T-helper 1 cell treated with Interleukin-12 subunit alpha and Interleukin-12 subunit beta and Interleukin-4 antibody, amounts not matched to agents 30 μg/mL and 1 μg/mL, for 36 hours (primary cell): ENCODE data around the gene PPP2R5D.
"Not testable (repeated sequence)": the region's sequence is repeated elsewhere in the genome, so short reads cannot be mapped to it uniquely, and the experiment has no call there.

Experiments used
- H3K27ac Mint-ChIP-seq: one replicate; pipeline ENCODE4 v1.8.0; 2021; ENCODE audit warnings: mild to moderate bottlenecking, mixed read lengths
- H3K27me3 Mint-ChIP-seq: one replicate; pipeline ENCODE4 v1.8.0; 2021; ENCODE audit warnings: low read depth, mixed read lengths
- H3K36me3 Mint-ChIP-seq: one replicate; pipeline ENCODE4 v1.8.0; 2021; ENCODE audit warnings: low read depth, mixed read lengths
- H3K4me1 Mint-ChIP-seq: one replicate; pipeline ENCODE4 v1.8.0; 2021; ENCODE audit warnings: low read depth, mixed read lengths
- H3K4me3 Mint-ChIP-seq: one replicate; pipeline ENCODE4 v1.8.0; 2021; ENCODE audit warnings: mild to moderate bottlenecking, moderate library complexity, mixed read lengths
- H3K9me3 Mint-ChIP-seq: one replicate; pipeline ENCODE4 v1.8.0; 2021; ENCODE audit warnings: mixed read lengths

Gene PPP2R5D

DNA sequence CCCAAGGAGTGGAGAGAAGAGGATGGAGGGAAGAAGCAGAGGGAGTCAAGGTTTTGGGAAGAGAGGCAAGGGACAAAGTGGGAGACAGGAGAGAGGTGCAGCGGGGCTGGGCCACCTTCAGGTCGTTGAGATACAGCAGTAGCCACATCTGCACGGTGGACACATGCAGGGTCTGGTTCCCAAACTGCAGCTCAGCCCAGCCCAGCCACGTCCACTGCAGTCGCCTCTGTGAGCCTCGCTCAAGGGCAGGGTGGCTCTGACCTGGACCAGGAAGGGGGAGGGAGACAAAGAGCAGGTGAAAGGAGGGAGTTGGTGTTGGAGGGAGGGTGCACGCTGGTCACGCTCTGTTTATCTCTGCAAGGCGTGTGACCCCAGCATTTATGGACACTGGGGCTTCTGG, 54.4 kb downstream of the PPP2R5D start:
- H3K27me3 Mint-ChIP-seq, result no peaks in the 10 kb centered on the region
- H3K36me3 Mint-ChIP-seq, result peaks cover 25% of the 10 kb centered on the region
- H3K4me1 Mint-ChIP-seq, result no peaks in the 10 kb centered on the region
- no peak overlapping the region for H3K27ac Mint-ChIP-seq
- no peaks in the 10 kb centered on the region for H3K9me3 Mint-ChIP-seq
- H3K4me3 Mint-ChIP-seq, result no peak overlapping the region

GRCh38 chr6:43040542-43041257, 56.3 kb downstream of the PPP2R5D start:
- H3K36me3 Mint-ChIP-seq, result peaks cover 21% of the 10 kb centered on the region
- H3K4me1 Mint-ChIP-seq, result no peaks in the 10 kb centered on the region
- H3K9me3 Mint-ChIP-seq, result no peaks in the 10 kb centered on the region
- H3K27me3 Mint-ChIP-seq, result no peaks in the 10 kb centered on the region
- H3K27ac Mint-ChIP-seq, result no peak overlapping the region
- no peak overlapping the region for H3K4me3 Mint-ChIP-seq

GRCh38 chr6:43041475-43041874, 57.1 kb downstream of the PPP2R5D start:
- H3K27me3 Mint-ChIP-seq, H3K9me3 Mint-ChIP-seq, H3K4me3 Mint-ChIP-seq, H3K4me1 Mint-ChIP-seq, H3K27ac Mint-ChIP-seq: not testable (repeated sequence)
- peaks cover 19% of the 10 kb centered on the region for H3K36me3 Mint-ChIP-seq

- H3K4me3 Mint-ChIP-seq, result no peak overlapping the region
- peaks cover 1% of the 10 kb centered on the region for H3K4me1 Mint-ChIP-seq
- H3K9me3 Mint-ChIP-seq, result no peaks in the 10 kb centered on the region
- no peaks in the 10 kb centered on the region for H3K27me3 Mint-ChIP-seq
- no peak overlapping the region for H3K27ac Mint-ChIP-seq
- H3K36me3 Mint-ChIP-seq, result peaks cover 13% of the 10 kb centered on the region
These were observed 58.9 kb downstream of the PPP2R5D start for GRCh38 chr6:43043310-43043709.

DNA sequence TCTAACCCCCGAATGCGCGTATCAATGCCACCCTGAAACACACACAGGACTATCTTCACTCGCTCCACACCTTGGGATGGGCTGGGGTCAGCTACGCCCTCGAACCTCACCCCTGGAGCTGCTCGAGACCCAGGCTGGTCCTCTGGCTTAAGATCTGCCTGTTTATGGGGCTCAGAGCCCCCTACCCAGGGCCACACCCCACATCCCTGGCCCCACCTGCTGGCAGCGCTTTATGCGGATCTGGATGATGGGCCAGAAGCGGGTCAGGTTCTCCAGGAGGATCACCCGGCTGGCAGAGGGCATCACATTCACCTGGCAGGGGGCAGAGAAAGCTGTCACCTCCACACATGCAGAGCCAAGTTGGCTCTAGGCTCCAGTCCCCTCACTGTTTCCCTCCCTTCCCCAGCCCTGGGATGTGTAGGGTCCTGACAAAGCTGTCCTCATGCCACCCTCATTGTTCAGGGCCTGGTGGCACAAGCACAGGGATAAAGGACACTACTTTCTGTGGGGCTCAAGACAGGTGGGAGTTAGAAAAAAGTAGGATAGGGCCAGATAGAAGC, 61.1 kb downstream of the PPP2R5D start:
- Mint-ChIP-seq H3K36me3 (peaks cover 21% of the 10 kb centered on the region), H3K4me1 (peaks cover 4% of the 10 kb centered on the region), H3K27me3 (no peaks in the 10 kb centered on the region), H3K4me3 (no peak overlapping the region), H3K9me3 (no peaks in the 10 kb centered on the region), H3K27ac (no peak overlapping the region)

DNA sequence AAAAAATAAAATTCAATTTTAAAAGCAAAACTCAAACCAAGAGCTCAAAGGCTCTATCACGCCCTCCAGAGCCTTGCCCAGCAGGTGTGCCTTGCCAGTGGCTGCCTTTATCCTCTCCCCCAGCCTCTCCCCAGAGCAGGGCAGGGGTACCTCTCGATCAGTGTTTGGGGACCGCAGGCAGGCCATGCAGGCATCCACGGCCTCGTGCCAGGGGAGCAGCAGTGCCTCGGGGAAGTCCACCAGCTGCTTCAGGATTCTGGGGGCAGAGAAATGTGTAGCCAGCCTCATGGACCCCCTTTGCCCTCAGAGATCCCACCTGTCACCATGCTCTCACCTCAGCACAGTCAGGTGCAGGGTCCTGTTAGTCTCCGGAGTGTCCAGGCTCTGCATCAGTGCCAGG, 63.6 kb downstream of the PPP2R5D start:
- Mint-ChIP-seq H3K4me1 (peaks cover 17% of the 10 kb centered on the region), H3K9me3 (no peaks in the 10 kb centered on the region), H3K4me3 (no peak overlapping the region), H3K27ac (no peak overlapping the region), H3K27me3 (no peaks in the 10 kb centered on the region), H3K36me3 (peaks cover 21% of the 10 kb centered on the region)

GRCh38 chr6:43050981-43051380, 66.6 kb downstream of the PPP2R5D start:
- Mint-ChIP-seq H3K36me3 (peaks cover 28% of the 10 kb centered on the region), H3K27ac (no peak overlapping the region), H3K9me3 (no peaks in the 10 kb centered on the region), H3K4me3 (no peak overlapping the region), H3K4me1 (peaks cover 25% of the 10 kb centered on the region), H3K27me3 (no peaks in the 10 kb centered on the region)

GRCh38 chr6:43052225-43052841, 68.0 kb downstream of the PPP2R5D start:
- Mint-ChIP-seq H3K4me3 (peak overlapping the region; percentile 98), H3K27ac (peak overlapping the region; percentile 98), H3K4me1 (peaks cover 23% of the 10 kb centered on the region), H3K9me3 (no peaks in the 10 kb centered on the region), H3K36me3 (peaks cover 28% of the 10 kb centered on the region), H3K27me3 (no peaks in the 10 kb centered on the region)

DNA sequence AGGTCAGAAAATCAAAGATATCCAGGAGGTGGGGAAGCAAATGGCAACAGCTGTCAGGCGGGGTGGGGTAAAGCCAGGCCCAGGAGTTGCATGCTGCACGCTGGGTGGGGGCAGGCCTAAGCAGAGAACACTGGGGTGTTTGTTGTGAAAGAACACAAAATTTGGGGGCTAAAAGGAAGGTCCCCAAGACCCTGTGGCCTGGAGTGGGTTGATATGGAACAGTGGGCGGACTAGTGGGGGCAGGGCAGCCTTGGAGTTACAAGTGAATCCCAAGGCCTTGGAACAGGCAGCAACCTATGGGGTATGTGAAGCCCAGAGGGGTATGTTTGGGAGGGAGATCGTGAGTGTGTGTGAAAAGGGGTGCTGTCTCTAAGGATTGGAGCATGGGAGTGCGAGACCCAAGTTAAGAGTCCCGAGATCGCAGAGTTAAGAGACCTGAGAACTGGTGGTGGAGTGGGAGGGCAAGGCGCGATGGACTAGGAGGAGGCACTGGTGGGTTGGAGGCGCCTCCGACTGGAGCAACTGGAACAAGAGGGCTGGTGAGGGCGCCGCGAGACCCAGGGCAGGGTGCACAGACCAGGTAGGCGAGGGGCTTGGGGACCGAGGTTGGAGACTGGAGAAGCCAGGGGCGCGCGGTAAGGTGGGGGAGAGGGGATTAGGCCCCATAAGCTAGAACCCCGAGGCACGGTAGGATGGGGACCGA, 68.6 kb downstream of the PPP2R5D start:
- Mint-ChIP-seq H3K4me1 (peaks cover 25% of the 10 kb centered on the region), H3K27me3 (no peaks in the 10 kb centered on the region), H3K9me3 (no peaks in the 10 kb centered on the region), H3K27ac (peak overlapping the region; percentile 98), H3K36me3 (peaks cover 34% of the 10 kb centered on the region), H3K4me3 (peak overlapping the region; percentile 98)

DNA sequence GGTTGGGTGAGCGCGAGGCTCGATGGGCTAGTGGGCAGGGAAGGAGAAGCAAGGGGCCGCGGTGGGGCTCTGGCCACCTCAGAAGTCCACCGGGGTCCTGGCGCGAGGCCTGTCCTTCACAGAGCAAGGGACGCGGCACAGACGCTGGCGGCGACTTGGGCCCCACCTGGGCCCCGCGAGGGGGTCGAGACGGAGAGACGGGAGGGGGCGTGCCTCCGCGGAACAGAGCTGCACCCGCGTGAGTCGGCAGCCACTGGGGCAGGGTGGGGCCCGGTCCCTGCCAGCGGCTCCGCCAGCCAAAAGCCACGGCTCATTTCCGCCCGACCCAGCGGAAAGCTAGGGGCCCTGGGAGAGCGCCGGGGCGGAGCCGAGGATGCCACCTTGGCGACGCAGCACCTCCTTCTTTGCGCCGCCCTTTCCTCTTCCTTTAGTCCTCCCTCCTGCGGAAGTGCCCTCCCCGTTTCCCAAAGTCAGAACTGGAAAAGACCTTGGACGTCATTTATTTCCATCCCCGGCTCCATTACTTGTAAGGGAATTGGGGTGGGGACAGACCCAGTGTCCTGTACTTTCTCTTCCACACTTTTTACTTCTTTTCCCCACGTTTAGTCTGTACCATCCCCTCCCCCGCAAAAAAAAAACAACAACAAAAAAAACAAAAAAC, 69.3 kb downstream of the PPP2R5D start, which contains the start of gene CUL7:
Gene CUL7 (minus strand): TSS at position 307 of the 661 bp plus-strand sequence. CDS start 1,063 bp downstream, outside the sequence.
- H3K4me1 Mint-ChIP-seq, result peaks cover 32% of the 10 kb centered on the region
- no peaks in the 10 kb centered on the region for H3K9me3 Mint-ChIP-seq
- peak within 1 kb of the TSS; percentile 98 for H3K4me3 Mint-ChIP-seq
- peak within 1 kb of the TSS; percentile 98 for H3K27ac Mint-ChIP-seq
- peaks cover 34% of the 10 kb centered on the region for H3K36me3 Mint-ChIP-seq
- no peaks in the 10 kb centered on the region for H3K27me3 Mint-ChIP-seq

GRCh38 chr6:43054206-43054943, 70.0 kb downstream of the PPP2R5D start:
- peaks cover 30% of the 10 kb centered on the region for H3K36me3 Mint-ChIP-seq
- no peaks in the 10 kb centered on the region for H3K27me3 Mint-ChIP-seq
- no peaks in the 10 kb centered on the region for H3K9me3 Mint-ChIP-seq
- H3K27ac Mint-ChIP-seq, result peak overlapping the region; percentile 98
- H3K4me3 Mint-ChIP-seq, result peak overlapping the region; percentile 98
- H3K4me1 Mint-ChIP-seq, result peaks cover 34% of the 10 kb centered on the region

GRCh38 chr6:43055966-43056365, 71.6 kb downstream of the PPP2R5D start:
- Mint-ChIP-seq H3K27ac (peak overlapping the region; percentile 41), H3K4me3 (no peak overlapping the region), H3K9me3 (no peaks in the 10 kb centered on the region), H3K4me1 (peaks cover 41% of the 10 kb centered on the region), H3K27me3 (no peaks in the 10 kb centered on the region), H3K36me3 (peaks cover 20% of the 10 kb centered on the region)

GRCh38 chr6:43058531-43058930, 74.2 kb downstream of the PPP2R5D start:
- Mint-ChIP-seq H3K9me3 (no peaks in the 10 kb centered on the region), H3K27me3 (no peaks in the 10 kb centered on the region), H3K4me1 (peaks cover 28% of the 10 kb centered on the region), H3K36me3 (peaks cover 22% of the 10 kb centered on the region), H3K27ac (peak overlapping the region; percentile 95), H3K4me3 (peak overlapping the region; percentile 89)
